ENCODE data around the gene NFATC3. TPM values are rescaled to one million over a fixed set of nuclear protein-coding genes. Genes with fewer than 3 reads are reported as not detected.

NFATC3 gene
- total and polyA plus RNA-seq, 2 of the 8 experiments (the other 6 are each of a cell fraction or from before 2014, with no cell fraction given) = 17.6 to 34.5 TPM

DNA sequence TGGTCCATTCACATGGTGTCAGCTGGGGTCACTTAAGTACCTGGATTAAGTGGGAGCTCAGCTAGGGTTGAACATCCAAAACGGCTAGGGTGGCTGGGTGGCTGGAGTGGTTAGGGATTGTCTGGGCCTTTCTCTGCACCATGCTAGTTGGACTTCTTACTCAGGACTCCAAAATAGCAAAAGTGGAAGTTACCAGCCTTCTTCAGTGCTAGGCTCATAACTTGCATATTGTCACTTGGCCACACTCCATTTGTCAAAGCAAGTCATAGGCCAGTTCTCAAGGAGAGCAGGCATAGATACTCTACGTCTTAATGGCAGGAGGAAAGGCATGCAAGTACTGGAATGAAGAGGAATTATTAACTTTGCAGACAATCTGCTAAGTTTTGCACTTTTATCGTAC is 81.1 kb downstream of the NFATC3 start (continued):
- TF ChIP-seq NANOG (IDR thresholded peaks at IDR 0.05; ENCODE audit: insufficient read depth, low read depth, low read length, poor library complexity, severe bottlenecking) (no peak), RBBP5 (IDR thresholded peaks at IDR 0.05; ENCODE audit: borderline replicate concordance, low read depth, low read length) (no peak), RFX5 (IDR thresholded peaks at IDR 0.05; ENCODE audit: borderline replicate concordance, low read depth, low read length) (no peak), SRF (IDR thresholded peaks at IDR 0.05; ENCODE audit: low read depth, low read length) (no peak), CEBPB (IDR thresholded peaks at IDR 0.05; ENCODE audit: low read depth, low read length) (no peak)
- TF ChIP-seq, protein P1, sequence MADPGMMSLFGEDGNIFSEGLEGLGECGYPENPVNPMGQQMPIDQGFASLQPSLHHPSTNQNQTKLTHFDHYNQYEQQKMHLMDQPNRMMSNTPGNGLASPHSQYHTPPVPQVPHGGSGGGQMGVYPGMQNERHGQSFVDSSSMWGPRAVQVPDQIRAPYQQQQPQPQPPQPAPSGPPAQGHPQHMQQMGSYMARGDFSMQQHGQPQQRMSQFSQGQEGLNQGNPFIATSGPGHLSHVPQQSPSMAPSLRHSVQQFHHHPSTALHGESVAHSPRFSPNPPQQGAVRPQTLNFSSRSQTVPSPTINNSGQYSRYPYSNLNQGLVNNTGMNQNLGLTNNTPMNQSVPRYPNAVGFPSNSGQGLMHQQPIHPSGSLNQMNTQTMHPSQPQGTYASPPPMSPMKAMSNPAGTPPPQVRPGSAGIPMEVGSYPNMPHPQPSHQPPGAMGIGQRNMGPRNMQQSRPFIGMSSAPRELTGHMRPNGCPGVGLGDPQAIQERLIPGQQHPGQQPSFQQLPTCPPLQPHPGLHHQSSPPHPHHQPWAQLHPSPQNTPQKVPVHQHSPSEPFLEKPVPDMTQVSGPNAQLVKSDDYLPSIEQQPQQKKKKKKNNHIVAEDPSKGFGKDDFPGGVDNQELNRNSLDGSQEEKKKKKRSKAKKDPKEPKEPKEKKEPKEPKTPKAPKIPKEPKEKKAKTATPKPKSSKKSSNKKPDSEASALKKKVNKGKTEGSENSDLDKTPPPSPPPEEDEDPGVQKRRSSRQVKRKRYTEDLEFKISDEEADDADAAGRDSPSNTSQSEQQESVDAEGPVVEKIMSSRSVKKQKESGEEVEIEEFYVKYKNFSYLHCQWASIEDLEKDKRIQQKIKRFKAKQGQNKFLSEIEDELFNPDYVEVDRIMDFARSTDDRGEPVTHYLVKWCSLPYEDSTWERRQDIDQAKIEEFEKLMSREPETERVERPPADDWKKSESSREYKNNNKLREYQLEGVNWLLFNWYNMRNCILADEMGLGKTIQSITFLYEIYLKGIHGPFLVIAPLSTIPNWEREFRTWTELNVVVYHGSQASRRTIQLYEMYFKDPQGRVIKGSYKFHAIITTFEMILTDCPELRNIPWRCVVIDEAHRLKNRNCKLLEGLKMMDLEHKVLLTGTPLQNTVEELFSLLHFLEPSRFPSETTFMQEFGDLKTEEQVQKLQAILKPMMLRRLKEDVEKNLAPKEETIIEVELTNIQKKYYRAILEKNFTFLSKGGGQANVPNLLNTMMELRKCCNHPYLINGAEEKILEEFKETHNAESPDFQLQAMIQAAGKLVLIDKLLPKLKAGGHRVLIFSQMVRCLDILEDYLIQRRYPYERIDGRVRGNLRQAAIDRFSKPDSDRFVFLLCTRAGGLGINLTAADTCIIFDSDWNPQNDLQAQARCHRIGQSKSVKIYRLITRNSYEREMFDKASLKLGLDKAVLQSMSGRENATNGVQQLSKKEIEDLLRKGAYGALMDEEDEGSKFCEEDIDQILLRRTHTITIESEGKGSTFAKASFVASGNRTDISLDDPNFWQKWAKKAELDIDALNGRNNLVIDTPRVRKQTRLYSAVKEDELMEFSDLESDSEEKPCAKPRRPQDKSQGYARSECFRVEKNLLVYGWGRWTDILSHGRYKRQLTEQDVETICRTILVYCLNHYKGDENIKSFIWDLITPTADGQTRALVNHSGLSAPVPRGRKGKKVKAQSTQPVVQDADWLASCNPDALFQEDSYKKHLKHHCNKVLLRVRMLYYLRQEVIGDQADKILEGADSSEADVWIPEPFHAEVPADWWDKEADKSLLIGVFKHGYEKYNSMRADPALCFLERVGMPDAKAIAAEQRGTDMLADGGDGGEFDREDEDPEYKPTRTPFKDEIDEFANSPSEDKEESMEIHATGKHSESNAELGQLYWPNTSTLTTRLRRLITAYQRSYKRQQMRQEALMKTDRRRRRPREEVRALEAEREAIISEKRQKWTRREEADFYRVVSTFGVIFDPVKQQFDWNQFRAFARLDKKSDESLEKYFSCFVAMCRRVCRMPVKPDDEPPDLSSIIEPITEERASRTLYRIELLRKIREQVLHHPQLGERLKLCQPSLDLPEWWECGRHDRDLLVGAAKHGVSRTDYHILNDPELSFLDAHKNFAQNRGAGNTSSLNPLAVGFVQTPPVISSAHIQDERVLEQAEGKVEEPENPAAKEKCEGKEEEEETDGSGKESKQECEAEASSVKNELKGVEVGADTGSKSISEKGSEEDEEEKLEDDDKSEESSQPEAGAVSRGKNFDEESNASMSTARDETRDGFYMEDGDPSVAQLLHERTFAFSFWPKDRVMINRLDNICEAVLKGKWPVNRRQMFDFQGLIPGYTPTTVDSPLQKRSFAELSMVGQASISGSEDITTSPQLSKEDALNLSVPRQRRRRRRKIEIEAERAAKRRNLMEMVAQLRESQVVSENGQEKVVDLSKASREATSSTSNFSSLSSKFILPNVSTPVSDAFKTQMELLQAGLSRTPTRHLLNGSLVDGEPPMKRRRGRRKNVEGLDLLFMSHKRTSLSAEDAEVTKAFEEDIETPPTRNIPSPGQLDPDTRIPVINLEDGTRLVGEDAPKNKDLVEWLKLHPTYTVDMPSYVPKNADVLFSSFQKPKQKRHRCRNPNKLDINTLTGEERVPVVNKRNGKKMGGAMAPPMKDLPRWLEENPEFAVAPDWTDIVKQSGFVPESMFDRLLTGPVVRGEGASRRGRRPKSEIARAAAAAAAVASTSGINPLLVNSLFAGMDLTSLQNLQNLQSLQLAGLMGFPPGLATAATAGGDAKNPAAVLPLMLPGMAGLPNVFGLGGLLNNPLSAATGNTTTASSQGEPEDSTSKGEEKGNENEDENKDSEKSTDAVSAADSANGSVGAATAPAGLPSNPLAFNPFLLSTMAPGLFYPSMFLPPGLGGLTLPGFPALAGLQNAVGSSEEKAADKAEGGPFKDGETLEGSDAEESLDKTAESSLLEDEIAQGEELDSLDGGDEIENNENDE (IDR thresholded peaks at IDR 0.05; ENCODE audit: insufficient replicate concordance, low read length) = no peak

Measured in H1 (cell line).